Pancreas (tissue), 10 donors: ENCODE measurements around the gene LTBP4. TPM values are rescaled to one million over a fixed set of nuclear protein-coding genes. Genes with fewer than 3 reads are reported as not detected.
"Not testable (repeated sequence)": the region's sequence is repeated elsewhere in the genome, so short reads cannot be mapped to it uniquely, and the experiment has no call there.

ENCODE experiments used
- ATAC-seq, 4 donors: fragments of 200-7000 bp; cut with Tn5 transposase; one replicate each; pipeline versions ENCODE4 v1.8.0 to v1.9.1; 2020; ENCODE audit warnings: mild to moderate bottlenecking in 4 of 4, moderate library complexity in 4 of 4
- DNase-seq, 6 donors: peaks; one replicate each; pipeline ENCODE4 v3.0.0-alpha.2; 2020
- FAIRE-seq: peaks from 2 replicates; lab custom pipeline; 2012; peaks lifted over from hg19 to GRCh38; lab: Jason Lieb, UNC
- H3K27ac ChIP-seq, 4 donors: fragments of 200-600 bp; sonication (generic); 1 replicate in 3 of 4; 2 replicates in 1 of 4; pipeline versions ENCODE4 v1.5.0 to v1.8.0; 2020
- H3K27me3 ChIP-seq, 4 donors: fragments of 200-600 bp; one replicate each; pipeline ENCODE4 v1.8.0; 2021
- H3K36me3 ChIP-seq, 3 donors: fragments of 200-600 bp; sonication (generic) in 1 of 3; one replicate each; pipeline versions ENCODE4 v1.5.0 to v1.8.0; 2020 to 2021
- H3K4me1 ChIP-seq, 3 donors: fragments of 200-600 bp; one replicate each; pipeline ENCODE4 v1.8.0; 2021
- H3K4me3 ChIP-seq, 4 donors: fragments of 200-600 bp; sonication (generic) in 2 of 4; one replicate each; pipeline versions ENCODE4 v1.5.0 to v1.8.0; 2020 to 2021
- H3K9me3 ChIP-seq, 4 donors: fragments of 200-600 bp; one replicate each; pipeline ENCODE4 v1.8.0; 2021
- CTCF ChIP-seq, 4 donors: fragments of 200-600 bp; sonication (generic) in 3 of 4; IDR thresholded peaks; one replicate each; pipeline versions ENCODE4 v1.5.0 to v1.8.0; 2021; ENCODE audit warnings: antibody characterized with exemption in 4 of 4
- WGBS, 2 donors: extraction: QIAGEN DNeasy Blood & Tissue Kit; methylation state at CpG; one replicate each; pipeline ENCODE4 v1.1.7; 2013; 5-methylcytosine and 5-hydroxymethylcytosine counted together
- intact Hi-C, 3 donors: fragments of 100-400 bp; cut with DNase I; formaldehyde crosslinking; loops; one replicate each; pipeline versions ENCODE4 v1.11.1 to v1.14.2; 2022
- polyA plus RNA-seq, 2 donors: library from polyadenylated mRNA; stranded (reverse); fragments of 200-250 nt; gene quantifications; one replicate each; pipeline ENCODE4 v1.2.3, GENCODE V29; 2013
- total RNA-seq, 6 donors: library from RNA; stranded (reverse); fragmentation: NEBNext Ultra II Directional in 4 of 6; extraction: Animal tissue kit (Norgen Biotek cat#: 25700) in 4 of 6; gene quantifications; one replicate each; pipeline versions ENCODE4 v1.2.1 to v1.2.4, GENCODE V29; 2021 to 2023
- donor health status: healthy with polysubstance abuse.
- donor health status: DM: no; HTN: no; CAD: no; lungs with moderate emphysema.
- donor health status: DM: no; HTN: no; CAD: no.
- donor health status: control.
- donor health status: control.
- donor health status: Bipolar disorder and iron deficiency.
- donor health status: DM: yes; HTN: yes; CAD: no.
- donor health status: DM: no; HTN: no; CAD: no.
- donor health status: DM: no; HTN: no; CAD: no.
- donor health status: DM: yes; HTN: yes; CAD: no.

Gene LTBP4
- total and polyA plus RNA-seq, 8 donors: 18.7 to 48.9 (median 28.2) TPM

- no peak for ATAC-seq
- 70 to 73% methylated on average over 17 of the region's 17 CpGs for WGBS, 2 donors
- H3K36me3 ChIP-seq: no peaks in the 10 kb centered on the region
- peaks cover 0 to 13% (median 3%) of the 10 kb centered on the region in 4 donors for H3K27me3 ChIP-seq
- no peak for FAIRE-seq
- no peak overlapping the region for H3K27ac ChIP-seq
- no peak for DNase-seq
- no peak for TF ChIP-seq CTCF (IDR thresholded peaks at IDR 0.05)
- H3K4me1 ChIP-seq: no peaks in the 10 kb centered on the region
- intact Hi-C loops: no loop called here
- H3K9me3 ChIP-seq: no peaks in the 10 kb centered on the region
- H3K4me3 ChIP-seq: no peak overlapping the region
Measured at GRCh38 chr19:40555978-40556689, 45.0 kb upstream of the LTBP4 start.

- no peaks in the 10 kb centered on the region for H3K36me3 ChIP-seq
Measured at GRCh38 chr19:40556953-40557530, 44.1 kb upstream of the LTBP4 start.

GRCh38 chr19:40559394-40559793 is 41.8 kb upstream of the LTBP4 start:
- FAIRE-seq: no peak
- intact Hi-C loops: no loop called here
- no peak for ATAC-seq
- peaks cover 0 to 6% (median under 1%) of the 10 kb centered on the region in 4 donors for H3K27me3 ChIP-seq
- DNase-seq: no peak
- no peaks in the 10 kb centered on the region for H3K36me3 ChIP-seq
- no peak for TF ChIP-seq CTCF (IDR thresholded peaks at IDR 0.05)
- H3K27ac ChIP-seq: no peak overlapping the region
- no peaks in the 10 kb centered on the region for H3K4me1 ChIP-seq
- no peak overlapping the region for H3K4me3 ChIP-seq
- no peaks in the 10 kb centered on the region for H3K9me3 ChIP-seq
- WGBS, 2 donors: 83 to 89% methylated on average over 3 of the region's 3 CpGs

More at GRCh38 chr19:40556953-40557530, 44.1 kb upstream of the LTBP4 start:
- no peak for TF ChIP-seq CTCF (IDR thresholded peaks at IDR 0.05)
- Histone ChIP-seq H3K4me1 (no peaks in the 10 kb centered on the region), H3K9me3 (no peaks in the 10 kb centered on the region), H3K27ac (no peak overlapping the region), H3K27me3 (peaks cover 0 to 13% (median 3%) of the 10 kb centered on the region in 4 donors), H3K4me3 (no peak overlapping the region)
- ATAC-seq: no peak
- WGBS, 2 donors: 68 to 74% methylated on average over 24 of the region's 24 CpGs
- no peak for DNase-seq
- no peak for FAIRE-seq
- intact Hi-C loops: no loop called here

- DNase-seq: no peak
- H3K36me3 ChIP-seq: no peaks in the 10 kb centered on the region
- no peak for ATAC-seq
- TF ChIP-seq CTCF (IDR thresholded peaks at IDR 0.05): no peak
- H3K27ac ChIP-seq: no peak overlapping the region
- no peak overlapping the region for H3K4me3 ChIP-seq
- WGBS, 2 donors: 62 to 72% methylated on average over 19 to 20 of the region's 20 CpGs
- H3K4me1 ChIP-seq: no peaks in the 10 kb centered on the region
- FAIRE-seq: no peak
- no peaks in the 10 kb centered on the region for H3K27me3 ChIP-seq
- intact Hi-C loops: no loop called here
- H3K9me3 ChIP-seq: no peaks in the 10 kb centered on the region
Measured at GRCh38 chr19:40560092-40560507, 41.1 kb upstream of the LTBP4 start.

GRCh38 chr19:40561947-40562346 is 39.2 kb upstream of the LTBP4 start:
- ATAC-seq (no peak), DNase-seq (no peak), FAIRE-seq (no peak)
- Histone ChIP-seq H3K27ac (no peak overlapping the region), H3K36me3 (no peaks in the 10 kb centered on the region), H3K9me3 (no peaks in the 10 kb centered on the region), H3K27me3 (no peaks in the 10 kb centered on the region), H3K4me1 (no peaks in the 10 kb centered on the region), H3K4me3 (no peak overlapping the region)
- no peak for TF ChIP-seq CTCF (IDR thresholded peaks at IDR 0.05)
- 67 to 75% methylated on average over 4 of the region's 4 CpGs for WGBS, 2 donors
- intact Hi-C loops: no loop called here

GRCh38 chr19:40564535-40564934 is 36.6 kb upstream of the LTBP4 start:
- H3K36me3 ChIP-seq, H3K9me3 ChIP-seq, ATAC-seq, H3K27ac ChIP-seq, DNase-seq, H3K27me3 ChIP-seq, FAIRE-seq, H3K4me1 ChIP-seq, H3K4me3 ChIP-seq, intact Hi-C loops: not testable (repeated sequence)
- WGBS, 2 donors: 86 to 92% methylated on average over 1 of the region's 1 CpG
